Fibroblast of skin of right quadriceps (primary cell): ENCODE measurements around the gene CSF1R.
A peak's percentile ranks its signal among the peaks of the same experiment; 100 is the strongest.
"Not testable (repeated sequence)": the region's sequence is repeated elsewhere in the genome, so short reads cannot be mapped to it uniquely, and the experiment has no call there.

Experiments used
- DNase-seq: peaks from one replicate; pipeline ENCODE4 v3.0.0-alpha.2; 2013

The CSF1R gene

GRCh38 chr5:150054569-150054968 lies 31.8 kb downstream of the CSF1R start:
- no peak for DNase-seq

GRCh38 chr5:150053713-150054392 lies 32.5 kb downstream of the CSF1R start:
- DNase-seq, result no peak

GRCh38 chr5:150052956-150053712 lies 33.2 kb downstream of the CSF1R start:
- peak; percentile 76 for DNase-seq

GRCh38 chr5:150052226-150052955 lies 34.0 kb downstream of the CSF1R start:
- no peak for DNase-seq

GRCh38 chr5:150051657-150052195 lies 34.6 kb downstream of the CSF1R start:
- DNase-seq, result no peak

GRCh38 chr5:150050172-150050811 lies 36.1 kb downstream of the CSF1R start:
- not testable (repeated sequence) for DNase-seq

- no peak for DNase-seq
Measured at GRCh38 chr5:150046031-150046430, 40.3 kb downstream of the CSF1R start.

GRCh38 chr5:150045549-150045948 lies 40.8 kb downstream of the CSF1R start:
- no peak for DNase-seq

GRCh38 chr5:150044712-150045111 lies 41.6 kb downstream of the CSF1R start:
- DNase-seq, result no peak

GRCh38 chr5:150044329-150044681 lies 42.0 kb downstream of the CSF1R start:
- DNase-seq, result peak; percentile 88

GRCh38 chr5:150043657-150044328 lies 42.6 kb downstream of the CSF1R start:
- DNase-seq, result peak; percentile 76

- DNase-seq, result no peak
Measured at GRCh38 chr5:150042459-150042858, 43.9 kb downstream of the CSF1R start.

- DNase-seq, result peak; percentile 48
Measured at GRCh38 chr5:150038547-150038946, 47.8 kb downstream of the CSF1R start.

GRCh38 chr5:150036513-150036912 lies 49.8 kb downstream of the CSF1R start:
- DNase-seq, result peak; percentile 97

GRCh38 chr5:150035139-150035895 lies 51.0 kb downstream of the CSF1R start:
- no peak for DNase-seq

- peak; percentile 88 for DNase-seq
Measured at GRCh38 chr5:150034662-150035061, 51.7 kb downstream of the CSF1R start.

GRCh38 chr5:150033334-150033733 lies 53.0 kb downstream of the CSF1R start:
- no peak for DNase-seq

GRCh38 chr5:150028047-150028446 lies 58.3 kb downstream of the CSF1R start:
- not testable (repeated sequence) for DNase-seq

- DNase-seq, result no peak
Measured at GRCh38 chr5:150026682-150027172, 59.6 kb downstream of the CSF1R start.

GRCh38 chr5:150024346-150024984 lies 61.9 kb downstream of the CSF1R start:
- DNase-seq, result no peak

- DNase-seq, result no peak
Measured at GRCh38 chr5:150023136-150023535, 63.2 kb downstream of the CSF1R start.
